Measurements from ENCODE around the gene COBLL1. TPM values are rescaled to one million over a fixed set of nuclear protein-coding genes. Genes with fewer than 3 reads are reported as not detected.

COBLL1 gene
- total RNA-seq, 1 donor from 2014 or later = 28.2 TPM

DNA sequence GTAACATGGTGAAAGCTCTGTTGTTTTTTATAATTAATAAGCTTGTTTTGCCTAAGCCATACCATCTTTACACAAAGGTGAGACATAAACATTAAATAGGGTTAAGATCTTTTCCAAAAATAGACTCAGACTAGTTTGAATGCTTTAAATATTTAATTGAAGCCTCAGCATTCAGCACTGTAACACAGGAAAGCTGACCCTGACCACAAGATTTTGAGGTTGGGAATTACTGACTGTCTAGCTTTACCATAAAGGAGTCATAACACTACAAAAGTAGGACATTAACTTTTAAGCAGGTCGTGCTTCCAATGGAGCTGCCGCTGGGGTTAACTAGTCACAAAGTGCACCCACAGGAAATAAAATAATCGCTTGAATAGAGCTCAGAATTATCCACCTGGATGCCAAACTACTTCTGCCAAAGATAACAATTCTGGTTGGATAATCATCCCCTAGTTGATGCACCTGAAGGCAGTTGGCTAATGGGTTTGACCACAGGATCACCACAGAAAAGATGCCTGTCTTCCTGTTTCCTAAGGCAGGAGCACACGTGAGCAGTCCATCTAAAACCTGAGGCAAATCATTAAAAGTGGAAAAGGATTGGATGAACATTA lies 106.2 kb downstream of the COBLL1 start:
- H3K27me3 Mint-ChIP-seq = no peaks in the 10 kb centered on the region
- peaks cover 24% of the 10 kb centered on the region for H3K4me1 Mint-ChIP-seq (ENCODE audit: unreplicated experiment)
- no peak for DNase-seq (ENCODE audit: extremely low spot score, unreplicated experiment)
- H3K27ac Mint-ChIP-seq = peak overlapping the region; percentile 5
- H3K9me3 Mint-ChIP-seq = no peaks in the 10 kb centered on the region
- H3K4me3 Mint-ChIP-seq = no peak overlapping the region
- TF ChIP-seq, protein P1, sequence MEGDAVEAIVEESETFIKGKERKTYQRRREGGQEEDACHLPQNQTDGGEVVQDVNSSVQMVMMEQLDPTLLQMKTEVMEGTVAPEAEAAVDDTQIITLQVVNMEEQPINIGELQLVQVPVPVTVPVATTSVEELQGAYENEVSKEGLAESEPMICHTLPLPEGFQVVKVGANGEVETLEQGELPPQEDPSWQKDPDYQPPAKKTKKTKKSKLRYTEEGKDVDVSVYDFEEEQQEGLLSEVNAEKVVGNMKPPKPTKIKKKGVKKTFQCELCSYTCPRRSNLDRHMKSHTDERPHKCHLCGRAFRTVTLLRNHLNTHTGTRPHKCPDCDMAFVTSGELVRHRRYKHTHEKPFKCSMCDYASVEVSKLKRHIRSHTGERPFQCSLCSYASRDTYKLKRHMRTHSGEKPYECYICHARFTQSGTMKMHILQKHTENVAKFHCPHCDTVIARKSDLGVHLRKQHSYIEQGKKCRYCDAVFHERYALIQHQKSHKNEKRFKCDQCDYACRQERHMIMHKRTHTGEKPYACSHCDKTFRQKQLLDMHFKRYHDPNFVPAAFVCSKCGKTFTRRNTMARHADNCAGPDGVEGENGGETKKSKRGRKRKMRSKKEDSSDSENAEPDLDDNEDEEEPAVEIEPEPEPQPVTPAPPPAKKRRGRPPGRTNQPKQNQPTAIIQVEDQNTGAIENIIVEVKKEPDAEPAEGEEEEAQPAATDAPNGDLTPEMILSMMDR (conservative IDR thresholded peaks at IDR 0.05) = no peak
- H3K36me3 Mint-ChIP-seq = no peaks in the 10 kb centered on the region

DNA sequence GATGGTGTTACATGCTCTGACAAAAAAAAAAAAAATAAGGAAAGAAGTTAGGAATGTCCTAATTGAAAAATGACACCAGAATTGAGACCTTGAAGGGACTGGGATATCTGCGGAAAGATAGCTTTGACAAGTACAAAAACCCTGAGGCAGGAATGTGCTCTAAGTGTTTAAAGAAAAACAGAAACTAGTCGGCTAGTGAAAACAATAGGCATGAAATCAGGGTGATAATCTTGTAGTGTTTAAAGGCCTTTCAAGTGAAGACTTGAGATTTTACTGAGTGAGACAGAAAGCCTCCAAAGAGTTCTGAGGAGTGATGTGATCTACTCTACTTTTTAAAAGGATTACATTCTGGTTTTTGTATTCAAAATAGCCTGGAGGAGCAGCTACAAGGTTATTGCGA lies 107.4 kb downstream of the COBLL1 start:
- TF ChIP-seq, protein P1 (conservative IDR thresholded peaks at IDR 0.05) = no peak
- Mint-ChIP-seq H3K27me3 (no peaks in the 10 kb centered on the region), H3K27ac (peak overlapping the region; percentile 58), H3K9me3 (no peaks in the 10 kb centered on the region), H3K4me1 (ENCODE audit: unreplicated experiment) (peaks cover 24% of the 10 kb centered on the region), H3K36me3 (no peaks in the 10 kb centered on the region), H3K4me3 (peak overlapping the region; percentile 15)
- DNase-seq (ENCODE audit: extremely low spot score, unreplicated experiment) = no peak

DNA sequence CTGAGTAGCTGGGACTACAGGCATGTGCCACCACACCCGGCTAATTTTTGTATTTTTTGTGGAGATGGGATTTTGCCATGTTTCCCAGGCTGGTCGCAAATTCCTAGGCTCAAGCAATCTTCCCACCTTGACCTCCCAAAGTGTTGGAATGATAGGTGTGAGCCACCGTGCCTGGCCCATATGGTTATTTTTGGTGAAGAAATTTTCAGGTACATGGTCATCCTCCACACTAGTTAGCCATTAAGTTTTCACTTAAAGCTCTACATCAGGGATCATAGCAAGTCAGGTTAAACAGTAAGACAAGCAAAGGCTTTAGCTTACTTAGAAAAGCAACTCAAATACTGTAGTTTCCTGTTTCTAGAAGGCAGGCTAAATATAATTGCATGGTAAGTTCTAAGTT lies 116.1 kb downstream of the COBLL1 start:
- H3K4me1 Mint-ChIP-seq (ENCODE audit: unreplicated experiment) = peaks cover 19% of the 10 kb centered on the region
- peaks cover 4% of the 10 kb centered on the region for H3K36me3 Mint-ChIP-seq
- H3K4me3 Mint-ChIP-seq = no peak overlapping the region
- no peaks in the 10 kb centered on the region for H3K27me3 Mint-ChIP-seq
- no peak overlapping the region for H3K27ac Mint-ChIP-seq
- TF ChIP-seq, protein P1 (conservative IDR thresholded peaks at IDR 0.05) = no peak
- no peaks in the 10 kb centered on the region for H3K9me3 Mint-ChIP-seq
- DNase-seq (ENCODE audit: extremely low spot score, unreplicated experiment) = no peak

DNA sequence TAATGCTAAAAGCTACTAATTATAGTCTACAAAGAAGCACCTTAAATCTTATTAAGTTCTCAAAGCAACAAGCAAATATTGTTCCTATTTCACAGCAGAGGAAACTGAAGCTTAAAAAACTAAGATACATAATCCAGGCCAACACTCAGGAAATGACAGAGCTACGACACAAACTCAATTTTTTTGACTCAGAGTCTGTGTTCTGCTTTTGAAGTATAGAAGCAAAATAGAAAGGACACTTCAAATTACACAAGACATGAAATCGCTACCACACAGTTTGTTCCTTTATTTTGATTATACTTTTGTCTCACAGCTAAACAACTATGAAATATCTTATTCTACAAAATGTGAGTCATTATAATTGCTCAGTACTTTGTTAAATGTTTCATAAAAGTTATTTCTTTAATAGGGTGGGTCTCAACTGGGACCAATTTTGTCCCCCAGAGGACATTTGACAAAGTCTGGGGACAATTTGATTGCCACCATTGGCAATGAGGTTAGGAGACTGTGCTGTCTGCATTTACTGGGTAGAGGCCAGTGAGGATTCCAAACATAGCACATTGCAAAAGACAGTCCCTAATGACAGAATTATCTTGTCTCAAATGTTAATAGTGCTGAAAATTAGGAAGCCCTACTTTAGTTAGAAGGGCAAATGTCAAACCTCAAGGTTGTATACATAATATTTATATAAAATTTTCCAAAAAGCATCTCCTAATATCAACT lies 118.8 kb downstream of the COBLL1 start:
- no peak overlapping the region for H3K27ac Mint-ChIP-seq
- TF ChIP-seq, protein P1 (conservative IDR thresholded peaks at IDR 0.05) = no peak
- H3K9me3 Mint-ChIP-seq = no peaks in the 10 kb centered on the region
- H3K4me1 Mint-ChIP-seq (ENCODE audit: unreplicated experiment) = peaks cover 34% of the 10 kb centered on the region
- no peaks in the 10 kb centered on the region for H3K27me3 Mint-ChIP-seq
- peaks cover 4% of the 10 kb centered on the region for H3K36me3 Mint-ChIP-seq
- no peak overlapping the region for H3K4me3 Mint-ChIP-seq
- DNase-seq (ENCODE audit: extremely low spot score, unreplicated experiment) = no peak

DNA sequence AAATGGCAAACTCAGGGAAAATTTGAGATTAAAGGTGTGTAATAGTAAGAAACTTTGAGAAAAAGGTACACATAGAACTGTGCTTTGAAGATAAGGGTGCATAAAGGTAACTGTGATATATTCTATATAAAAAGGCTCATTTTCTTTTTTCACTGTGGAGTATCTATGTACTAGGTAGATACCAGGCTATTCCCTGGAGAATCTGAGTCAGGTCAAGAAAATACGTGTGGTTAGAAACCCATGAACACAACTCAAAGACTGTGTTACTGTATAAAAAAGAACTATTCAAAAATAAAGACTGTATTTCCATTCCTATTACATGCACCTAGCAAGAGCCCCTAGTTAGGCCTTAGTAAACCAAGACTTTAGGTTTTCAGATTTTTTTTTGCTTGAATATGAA lies 120.2 kb downstream of the COBLL1 start:
- H3K9me3 Mint-ChIP-seq = no peaks in the 10 kb centered on the region
- peak overlapping the region; percentile 76 for H3K27ac Mint-ChIP-seq
- TF ChIP-seq, protein P1 (conservative IDR thresholded peaks at IDR 0.05) = no peak
- H3K4me3 Mint-ChIP-seq = no peak overlapping the region
- H3K27me3 Mint-ChIP-seq = no peaks in the 10 kb centered on the region
- peaks cover 34% of the 10 kb centered on the region for H3K4me1 Mint-ChIP-seq (ENCODE audit: unreplicated experiment)
- DNase-seq (ENCODE audit: extremely low spot score, unreplicated experiment) = no peak
- peaks cover 4% of the 10 kb centered on the region for H3K36me3 Mint-ChIP-seq
